OCI-LY1 (cell line): Measurements from ENCODE around the gene PDCD1LG2.

Experiments
- H2AFZ ChIP-seq: fragments of 200-600 bp; sonication (generic), shearing (Covaris generic); 2 replicates; pipeline ENCODE4 v1.6.0; 2014; ENCODE audit warnings: antibody characterized with exemption, mild to moderate bottlenecking, low read length
- H3F3A ChIP-seq: fragments of 200-600 bp; sonication (generic), shearing (Covaris generic); 2 replicates; pipeline ENCODE4 v1.6.0; 2014; ENCODE audit warnings: mild to moderate bottlenecking, antibody characterized with exemption, low read length, moderate library complexity; ENCODE audit not compliant: insufficient read depth
- H3K27ac ChIP-seq: fragments of 200-600 bp; sonication (generic); 2 replicates; pipeline ENCODE4 v1.5.1; 2014; ENCODE audit warnings: low read length, mixed run types, mild to moderate bottlenecking, low read depth; ENCODE audit not compliant: poor library complexity, severe bottlenecking
- H3K27me3 ChIP-seq: fragments of 200-600 bp; sonication (generic); 2 replicates; pipeline ENCODE4 v1.6.0; 2014; ENCODE audit warnings: antibody characterized with exemption, mild to moderate bottlenecking, low read length, moderate library complexity; ENCODE audit not compliant: insufficient read depth
- H3K36me3 ChIP-seq: fragments of 200-600 bp; sonication (generic); 2 replicates; pipeline ENCODE4 v1.6.1; 2014; ENCODE audit warnings: mild to moderate bottlenecking, antibody characterized with exemption, low read length, moderate library complexity, mixed read lengths; ENCODE audit not compliant: insufficient read depth
- H3K4me1 ChIP-seq: fragments of 200-600 bp; sonication (generic); 2 replicates; pipeline ENCODE4 v1.5.1; 2014; ENCODE audit warnings: mild to moderate bottlenecking, low read length, moderate library complexity; ENCODE audit not compliant: insufficient read depth, severe bottlenecking
- H3K4me2 ChIP-seq: fragments of 200-600 bp; sonication (generic), shearing (Covaris generic); 2 replicates; pipeline ENCODE4 v1.6.1; 2014; ENCODE audit warnings: low read length
- H3K4me3 ChIP-seq: fragments of 200-600 bp; sonication (generic); 2 replicates; pipeline ENCODE4 v1.5.1; 2014; ENCODE audit warnings: low read length, low read depth, mild to moderate bottlenecking, mixed read lengths; ENCODE audit not compliant: poor library complexity, severe bottlenecking
- H3K79me2 ChIP-seq: fragments of 200-600 bp; shearing (Covaris generic); 2 replicates; pipeline ENCODE4 v1.6.1; 2016; ENCODE audit warnings: mixed run types, low read length, mixed read lengths; ENCODE audit not compliant: insufficient read depth
- H3K9ac ChIP-seq: fragments of 200-600 bp; sonication (generic), shearing (Covaris generic); 2 replicates; pipeline ENCODE4 v1.6.1; 2014; ENCODE audit warnings: mild to moderate bottlenecking, low read length, mixed read lengths
- H3K9me2 ChIP-seq: fragments of 200-600 bp; sonication (generic), shearing (Covaris generic); 2 replicates; pipeline ENCODE4 v1.6.1; 2014; ENCODE audit warnings: low read depth, mild to moderate bottlenecking, low read length, mixed read lengths
- H3K9me3 ChIP-seq: fragments of 200-600 bp; shearing (Covaris generic); 2 replicates; pipeline ENCODE4 v1.6.1; 2014; ENCODE audit warnings: low read length, mixed read lengths
- H4K20me1 ChIP-seq: fragments of 200-600 bp; sonication (generic), shearing (Covaris generic); 2 replicates; pipeline ENCODE4 v1.6.0; 2016; ENCODE audit warnings: mild to moderate bottlenecking, low read length; ENCODE audit not compliant: insufficient read depth
- EZH2 ChIP-seq: fragments of 200-600 bp; sonication (generic), shearing (Covaris generic); IDR thresholded peaks from 2 replicates; pipeline ENCODE4 v1.8.0; 2017; ENCODE audit warnings: borderline replicate concordance, mixed run types, mild to moderate bottlenecking, antibody characterized with exemption, low read length, moderate library complexity, mixed read lengths
- TF ChIP-seq, protein P1 (sequence below): fragments of 200-600 bp; sonication (generic), shearing (Covaris generic); IDR thresholded peaks from 2 replicates; pipeline ENCODE4 v1.5.1; 2017; ENCODE audit warnings: mild to moderate bottlenecking, antibody characterized with exemption, low read length, moderate library complexity, mixed read lengths

The PDCD1LG2 gene

DNA sequence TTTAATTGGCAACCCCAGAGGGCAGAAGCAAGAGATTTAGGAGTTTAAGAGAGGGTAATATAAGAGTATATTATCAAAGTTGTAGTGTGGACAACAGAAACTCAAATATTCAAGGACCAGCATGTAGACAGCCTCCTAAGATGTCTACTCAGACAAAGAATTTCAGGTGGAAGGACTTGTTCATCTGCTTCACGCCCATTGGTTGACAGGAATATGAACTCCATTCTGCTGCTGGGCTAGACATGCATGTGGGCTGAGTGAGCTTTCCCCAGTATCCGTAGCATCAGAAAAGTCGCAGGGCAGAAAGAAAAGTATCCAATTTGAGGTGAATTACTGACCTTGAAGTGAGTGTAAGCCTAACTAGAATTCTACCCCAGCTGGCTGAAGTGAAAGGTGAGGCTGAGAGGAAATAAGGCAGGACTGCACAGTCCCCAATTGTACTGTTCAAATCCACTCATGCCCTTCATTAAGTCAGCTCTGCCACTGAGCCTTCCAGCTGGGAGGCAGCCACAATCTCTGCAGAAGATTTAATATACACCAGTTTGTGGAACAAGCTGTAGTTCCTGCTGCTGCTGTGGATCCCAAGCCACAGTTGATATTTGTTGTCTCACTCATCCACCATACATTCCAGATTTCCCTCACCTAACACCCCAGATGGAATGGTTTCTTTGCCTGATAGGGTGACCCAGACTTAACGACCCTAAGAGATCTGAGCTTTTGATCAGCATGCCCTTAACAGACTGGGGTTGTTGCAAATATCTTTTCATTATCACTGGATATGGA, 41.2 kb downstream of the PDCD1LG2 start:
- Histone ChIP-seq H3K9ac (no peak overlapping the region), H3K27ac (no peak overlapping the region), H3K27me3 (no peaks in the 10 kb centered on the region), H4K20me1 (no peaks in the 10 kb centered on the region), H3K4me2 (no peak overlapping the region), H2AFZ (no peak overlapping the region), H3K4me1 (no peaks in the 10 kb centered on the region), H3K9me3 (no peaks in the 10 kb centered on the region), H3K4me3 (no peak overlapping the region), H3F3A (no peaks in the 10 kb centered on the region), H3K79me2 (no peaks in the 10 kb centered on the region), H3K36me3 (no peaks in the 10 kb centered on the region), H3K9me2 (no peaks in the 10 kb centered on the region)
- TF ChIP-seq, protein P1, sequence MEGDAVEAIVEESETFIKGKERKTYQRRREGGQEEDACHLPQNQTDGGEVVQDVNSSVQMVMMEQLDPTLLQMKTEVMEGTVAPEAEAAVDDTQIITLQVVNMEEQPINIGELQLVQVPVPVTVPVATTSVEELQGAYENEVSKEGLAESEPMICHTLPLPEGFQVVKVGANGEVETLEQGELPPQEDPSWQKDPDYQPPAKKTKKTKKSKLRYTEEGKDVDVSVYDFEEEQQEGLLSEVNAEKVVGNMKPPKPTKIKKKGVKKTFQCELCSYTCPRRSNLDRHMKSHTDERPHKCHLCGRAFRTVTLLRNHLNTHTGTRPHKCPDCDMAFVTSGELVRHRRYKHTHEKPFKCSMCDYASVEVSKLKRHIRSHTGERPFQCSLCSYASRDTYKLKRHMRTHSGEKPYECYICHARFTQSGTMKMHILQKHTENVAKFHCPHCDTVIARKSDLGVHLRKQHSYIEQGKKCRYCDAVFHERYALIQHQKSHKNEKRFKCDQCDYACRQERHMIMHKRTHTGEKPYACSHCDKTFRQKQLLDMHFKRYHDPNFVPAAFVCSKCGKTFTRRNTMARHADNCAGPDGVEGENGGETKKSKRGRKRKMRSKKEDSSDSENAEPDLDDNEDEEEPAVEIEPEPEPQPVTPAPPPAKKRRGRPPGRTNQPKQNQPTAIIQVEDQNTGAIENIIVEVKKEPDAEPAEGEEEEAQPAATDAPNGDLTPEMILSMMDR = no peak
- TF ChIP-seq EZH2 = no peak

DNA sequence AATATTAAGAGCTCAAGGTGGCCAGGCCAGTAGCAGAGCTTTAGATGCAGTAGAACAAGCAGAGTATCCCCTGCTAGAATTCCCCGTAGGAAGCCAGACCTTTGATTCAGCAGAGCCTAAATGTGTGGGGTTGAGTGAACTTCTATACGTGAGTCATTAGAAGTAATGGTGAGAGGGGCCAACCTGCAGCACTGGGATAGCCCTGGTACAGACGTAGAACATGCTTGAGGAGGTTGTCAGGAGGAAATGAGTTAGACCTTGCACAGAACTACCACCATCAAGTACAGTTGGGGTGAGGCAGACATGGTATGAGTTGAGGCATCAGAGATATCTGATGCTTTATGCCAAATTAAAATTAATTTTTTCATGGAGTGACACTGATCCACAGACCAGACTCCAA, 42.0 kb downstream of the PDCD1LG2 start:
- no peaks in the 10 kb centered on the region for H3K79me2 ChIP-seq
- no peak overlapping the region for H3K27ac ChIP-seq
- no peak overlapping the region for H2AFZ ChIP-seq
- H3K36me3 ChIP-seq = no peaks in the 10 kb centered on the region
- no peaks in the 10 kb centered on the region for H3K9me2 ChIP-seq
- H3K9me3 ChIP-seq = no peaks in the 10 kb centered on the region
- no peak overlapping the region for H3K4me3 ChIP-seq
- no peaks in the 10 kb centered on the region for H4K20me1 ChIP-seq
- no peaks in the 10 kb centered on the region for H3K4me1 ChIP-seq
- no peaks in the 10 kb centered on the region for H3K27me3 ChIP-seq
- H3K9ac ChIP-seq = no peak overlapping the region
- no peaks in the 10 kb centered on the region for H3F3A ChIP-seq
- TF ChIP-seq, protein P1 = no peak
- no peak for TF ChIP-seq EZH2
- no peak overlapping the region for H3K4me2 ChIP-seq

DNA sequence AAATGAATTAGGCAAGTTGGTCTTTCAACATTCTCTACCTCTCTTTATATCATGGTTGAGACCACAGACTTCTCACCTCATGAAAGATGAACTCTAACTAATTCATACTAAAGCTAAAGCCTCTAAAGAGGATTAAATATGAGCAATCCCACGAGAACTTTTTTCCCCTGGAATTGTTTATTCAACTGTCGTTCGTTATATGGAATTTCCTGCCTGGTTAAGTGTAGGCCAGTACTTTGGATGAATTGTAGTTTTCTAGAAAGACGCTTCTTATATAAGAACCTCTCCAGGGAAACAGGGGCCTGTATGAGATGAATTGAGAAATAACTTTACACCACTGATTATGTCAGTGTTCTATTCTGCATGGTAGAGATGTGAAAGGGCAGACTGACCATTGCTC, 42.9 kb downstream of the PDCD1LG2 start:
- Histone ChIP-seq H3K4me1 (peaks cover 4% of the 10 kb centered on the region), H3K36me3 (no peaks in the 10 kb centered on the region), H2AFZ (no peak overlapping the region), H3K9ac (no peak overlapping the region), H4K20me1 (no peaks in the 10 kb centered on the region), H3K27me3 (no peaks in the 10 kb centered on the region), H3F3A (no peaks in the 10 kb centered on the region), H3K79me2 (no peaks in the 10 kb centered on the region), H3K9me2 (no peaks in the 10 kb centered on the region), H3K4me3 (no peak overlapping the region), H3K27ac (no peak overlapping the region), H3K4me2 (no peak overlapping the region), H3K9me3 (no peaks in the 10 kb centered on the region)
- TF ChIP-seq, protein P1 = no peak
- no peak for TF ChIP-seq EZH2
